Astrocyte (in vitro differentiated cells and primary cell): ENCODE data around the gene NOX3. TPM values are rescaled to one million over a fixed set of nuclear protein-coding genes. Genes with fewer than 3 reads are reported as not detected.

ENCODE experiments used
- DNase-seq: peaks from one replicate; pipeline ENCODE4 v3.0.0-alpha.2; 2010; ENCODE audit warnings: low read depth
- FAIRE-seq: peaks from 2 replicates; lab custom pipeline; 2011; peaks lifted over from hg19 to GRCh38; lab: Jason Lieb, UNC
- H2AFZ ChIP-seq: 2 replicates; pipeline ENCODE4 v1.6.0; 2012; ENCODE audit warnings: low read depth, low read length, inconsistent platforms
- H3K27ac ChIP-seq: 2 replicates; pipeline ENCODE4 v1.5.1; 2011; ENCODE audit warnings: low read depth, low read length, inconsistent platforms
- H3K27me3 ChIP-seq: 2 replicates; pipeline ENCODE4 v1.6.0; 2011; ENCODE audit warnings: low read length, inconsistent platforms; ENCODE audit not compliant: insufficient read depth
- H3K36me3 ChIP-seq: 2 replicates; pipeline ENCODE4 v1.5.1; 2011; ENCODE audit warnings: low read length, inconsistent platforms; ENCODE audit not compliant: insufficient read depth
- H3K4me1 ChIP-seq: 2 replicates; pipeline ENCODE4 v1.5.1; 2011; ENCODE audit warnings: low read length, inconsistent platforms; ENCODE audit not compliant: insufficient read depth
- H3K4me2 ChIP-seq: 2 replicates; pipeline ENCODE4 v1.6.0; 2012; ENCODE audit warnings: low read length, inconsistent platforms
- H3K4me3 ChIP-seq: 2 replicates; pipeline ENCODE4 v1.5.1; 2011; ENCODE audit warnings: low read depth, mild to moderate bottlenecking, low read length, inconsistent platforms; ENCODE audit not compliant: insufficient read depth
- H3K79me2 ChIP-seq: 2 replicates; pipeline ENCODE4 v1.6.0; 2012; ENCODE audit warnings: mild to moderate bottlenecking, low read length, inconsistent platforms; ENCODE audit not compliant: insufficient read depth
- H3K9ac ChIP-seq: 2 replicates; pipeline ENCODE4 v1.6.0; 2012; ENCODE audit warnings: mild to moderate bottlenecking, low read length, inconsistent platforms
- H3K9me3 ChIP-seq: 2 replicates; pipeline ENCODE4 v1.5.1; 2012; ENCODE audit warnings: low read depth, mild to moderate bottlenecking, low read length, inconsistent platforms; ENCODE audit not compliant: insufficient read depth
- H4K20me1 ChIP-seq: 2 replicates; pipeline ENCODE4 v1.6.0; 2012; ENCODE audit warnings: low read length, inconsistent platforms; ENCODE audit not compliant: insufficient read depth
- H3K27ac Mint-ChIP-seq: one replicate; pipeline ENCODE4 v1.8.0; 2021; ENCODE audit warnings: mild to moderate bottlenecking, mixed read lengths; ENCODE audit not compliant: unreplicated experiment
- H3K27me3 Mint-ChIP-seq: one replicate; pipeline ENCODE4 v1.8.0; 2021; ENCODE audit warnings: low read depth, mixed read lengths; ENCODE audit not compliant: unreplicated experiment
- H3K36me3 Mint-ChIP-seq: one replicate; pipeline ENCODE4 v1.8.0; 2021; ENCODE audit warnings: low read depth, mixed read lengths; ENCODE audit not compliant: unreplicated experiment
- H3K4me1 Mint-ChIP-seq: one replicate; pipeline ENCODE4 v1.8.0; 2021; ENCODE audit warnings: low read depth, mixed read lengths; ENCODE audit not compliant: unreplicated experiment
- H3K4me3 Mint-ChIP-seq: one replicate; pipeline ENCODE4 v1.8.0; 2021; ENCODE audit warnings: mild to moderate bottlenecking, moderate library complexity, mixed read lengths; ENCODE audit not compliant: unreplicated experiment
- H3K9me3 Mint-ChIP-seq: one replicate; pipeline ENCODE4 v1.8.0; 2021; ENCODE audit warnings: mild to moderate bottlenecking, mixed read lengths; ENCODE audit not compliant: unreplicated experiment
- EZH2 ChIP-seq: IDR thresholded peaks from 2 replicates; pipeline ENCODE4 v1.6.1; 2012; ENCODE audit warnings: mild to moderate bottlenecking, low read length, inconsistent platforms; ENCODE audit not compliant: insufficient read depth
- total RNA-seq: library from RNA; stranded (reverse); gene quantifications from 2 replicates; pipeline ENCODE4 v1.2.1, GENCODE V29; 2021
- TF ChIP-seq, protein P1 (sequence below): IDR thresholded peaks from 2 replicates; pipeline ENCODE4 v1.5.1; 2011; ENCODE audit warnings: low read depth, mild to moderate bottlenecking, inconsistent platforms, low read length, moderate library complexity; ENCODE audit not compliant: insufficient read depth

NOX3 gene
- total RNA-seq, 1 donor from 2014 or later, result 0.30 TPM

DNA sequence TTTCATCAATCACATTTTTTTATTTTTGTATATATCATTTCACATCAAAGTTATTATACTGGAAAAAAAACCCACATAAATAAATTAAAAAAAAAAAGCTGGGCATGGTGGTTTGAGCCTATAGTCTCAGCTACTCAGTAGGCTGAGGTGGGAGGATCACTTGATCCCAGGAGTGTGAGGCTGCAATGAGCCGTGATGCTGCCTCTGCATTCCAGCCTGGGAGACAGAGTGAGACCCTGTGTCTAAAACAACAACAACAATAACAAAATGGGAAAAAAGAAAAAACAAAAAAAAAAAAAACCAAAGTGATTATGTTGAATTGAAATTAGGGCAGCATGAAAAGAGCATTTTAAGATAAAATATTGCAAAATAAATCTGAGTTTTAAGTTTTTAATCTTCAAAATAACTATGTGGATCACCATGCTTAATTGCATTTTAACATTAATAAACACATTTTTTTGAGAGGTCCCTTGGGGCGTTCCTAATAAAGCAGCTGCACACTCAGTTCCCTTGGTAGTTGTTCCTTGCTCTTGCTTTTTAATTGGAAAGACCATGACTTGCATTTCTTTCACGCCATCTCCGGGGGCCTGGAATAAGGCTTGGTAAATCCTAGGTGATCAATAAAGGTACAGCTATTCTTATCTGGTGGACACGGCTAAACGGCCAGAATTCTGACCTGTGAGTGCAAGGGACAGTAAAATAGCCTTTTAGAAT is 15.1 kb downstream of the NOX3 start:
- Mint-ChIP-seq H3K4me1 (peaks cover 14% of the 10 kb centered on the region), H3K36me3 (no peaks in the 10 kb centered on the region), H3K27me3 (no peaks in the 10 kb centered on the region), H3K27ac (no peak overlapping the region), H3K9me3 (no peaks in the 10 kb centered on the region), H3K4me3 (no peak overlapping the region)
- Histone ChIP-seq H3K27ac (no peak overlapping the region), H3K4me3 (no peak overlapping the region), H4K20me1 (no peaks in the 10 kb centered on the region), H3K36me3 (no peaks in the 10 kb centered on the region), H3K4me2 (no peak overlapping the region), H2AFZ (no peak overlapping the region), H3K9ac (no peak overlapping the region), H3K79me2 (no peaks in the 10 kb centered on the region), H3K9me3 (no peaks in the 10 kb centered on the region), H3K4me1 (no peaks in the 10 kb centered on the region), H3K27me3 (no peaks in the 10 kb centered on the region)
- no peak for TF ChIP-seq EZH2
- TF ChIP-seq, protein P1, sequence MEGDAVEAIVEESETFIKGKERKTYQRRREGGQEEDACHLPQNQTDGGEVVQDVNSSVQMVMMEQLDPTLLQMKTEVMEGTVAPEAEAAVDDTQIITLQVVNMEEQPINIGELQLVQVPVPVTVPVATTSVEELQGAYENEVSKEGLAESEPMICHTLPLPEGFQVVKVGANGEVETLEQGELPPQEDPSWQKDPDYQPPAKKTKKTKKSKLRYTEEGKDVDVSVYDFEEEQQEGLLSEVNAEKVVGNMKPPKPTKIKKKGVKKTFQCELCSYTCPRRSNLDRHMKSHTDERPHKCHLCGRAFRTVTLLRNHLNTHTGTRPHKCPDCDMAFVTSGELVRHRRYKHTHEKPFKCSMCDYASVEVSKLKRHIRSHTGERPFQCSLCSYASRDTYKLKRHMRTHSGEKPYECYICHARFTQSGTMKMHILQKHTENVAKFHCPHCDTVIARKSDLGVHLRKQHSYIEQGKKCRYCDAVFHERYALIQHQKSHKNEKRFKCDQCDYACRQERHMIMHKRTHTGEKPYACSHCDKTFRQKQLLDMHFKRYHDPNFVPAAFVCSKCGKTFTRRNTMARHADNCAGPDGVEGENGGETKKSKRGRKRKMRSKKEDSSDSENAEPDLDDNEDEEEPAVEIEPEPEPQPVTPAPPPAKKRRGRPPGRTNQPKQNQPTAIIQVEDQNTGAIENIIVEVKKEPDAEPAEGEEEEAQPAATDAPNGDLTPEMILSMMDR, result no peak
- DNase-seq (no peak), FAIRE-seq (no peak)

- FAIRE-seq, result no peak
- no peaks in the 10 kb centered on the region for H3K27me3 Mint-ChIP-seq
- H3K27ac Mint-ChIP-seq, result no peak overlapping the region
Measured at GRCh38 chr6:155439376-155439775, 16.3 kb downstream of the NOX3 start.

More at GRCh38 chr6:155439376-155439775, 16.3 kb downstream of the NOX3 start:
- Histone ChIP-seq H2AFZ (no peak overlapping the region), H3K9ac (no peak overlapping the region), H3K4me3 (no peak overlapping the region), H3K27ac (no peak overlapping the region), H3K27me3 (no peaks in the 10 kb centered on the region), H3K36me3 (no peaks in the 10 kb centered on the region), H3K9me3 (no peaks in the 10 kb centered on the region), H3K4me2 (no peak overlapping the region), H3K4me1 (no peaks in the 10 kb centered on the region), H4K20me1 (no peaks in the 10 kb centered on the region), H3K79me2 (no peaks in the 10 kb centered on the region)
- TF ChIP-seq EZH2, result no peak
- TF ChIP-seq, protein P1, result no peak
- no peak for DNase-seq
- H3K4me3 Mint-ChIP-seq, result no peak overlapping the region
- no peaks in the 10 kb centered on the region for H3K36me3 Mint-ChIP-seq
- H3K9me3 Mint-ChIP-seq, result no peaks in the 10 kb centered on the region
- H3K4me1 Mint-ChIP-seq, result peaks cover 11% of the 10 kb centered on the region
